Mucosa of descending colon (tissue), 3 donors: Measurements from ENCODE around the gene COL23A1. TPM values are rescaled to one million over a fixed set of nuclear protein-coding genes. Genes with fewer than 3 reads are reported as not detected.

ENCODE experiments used
- ATAC-seq: fragments of 200-7000 bp; cut with Tn5 transposase; one replicate; pipeline ENCODE4 v1.9.1; 2020; ENCODE audit warnings: mild to moderate bottlenecking, moderate library complexity
- DNase-seq, 3 donors: peaks; one replicate each; pipeline ENCODE4 v3.0.0-alpha.2; 2020
- H3K36me3 ChIP-seq: fragments of 200-600 bp; one replicate; pipeline ENCODE4 v1.8.0; 2021; ENCODE audit warnings: low read depth, mild to moderate bottlenecking
- H3K4me1 ChIP-seq: fragments of 200-600 bp; one replicate; pipeline ENCODE4 v1.8.0; 2021; ENCODE audit warnings: low read depth, mild to moderate bottlenecking
- H3K4me3 ChIP-seq: fragments of 200-600 bp; one replicate; pipeline ENCODE4 v1.8.0; 2021; ENCODE audit warnings: mild to moderate bottlenecking
- H3K9me3 ChIP-seq: fragments of 200-600 bp; one replicate; pipeline ENCODE4 v1.8.0; 2021; ENCODE audit warnings: mild to moderate bottlenecking
- CTCF ChIP-seq: fragments of 200-600 bp; IDR thresholded peaks from one replicate; pipeline ENCODE4 v1.8.0; 2022; ENCODE audit warnings: antibody characterized with exemption, mild to moderate bottlenecking
- intact Hi-C, 2 donors: fragments of 100-400 bp; cut with DNase I in 1 of 2; cut with micrococcal nuclease in 1 of 2; formaldehyde crosslinking; loops; one replicate each; pipeline versions ENCODE4 v1.11.0 to v1.11.1; 2022; cut with DNase I, micrococcal nuclease
- total RNA-seq, 3 donors: library from RNA; stranded (reverse); fragmentation: NEBNext Ultra II Directional in 2 of 3; extraction: Animal tissue kit (Norgen Biotek cat#: 25700) in 2 of 3; gene quantifications; one replicate each; pipeline versions ENCODE4 v1.2.1 to v1.2.4, GENCODE V29; 2021 to 2023
- donor health status: DM: no; HTN: no; CAD: no; lungs with moderate emphysema.
- donor health status: DM: no; HTN: no; CAD: no.
- donor health status: DM: no; HTN: yes; CAD: no.

COL23A1 gene
- total RNA-seq, 3 donors from 2014 or later: 0.17 to 2.7 (median 0.43) TPM

- no peak for TF ChIP-seq CTCF
- DNase-seq (no peak), ATAC-seq (no peak)
- Histone ChIP-seq H3K4me3 (no peak overlapping the region), H3K9me3 (no peaks in the 10 kb centered on the region), H3K4me1 (no peaks in the 10 kb centered on the region), H3K36me3 (no peaks in the 10 kb centered on the region)
- intact Hi-C loops: no loop called here
These were observed 148.5 kb downstream of the COL23A1 start for GRCh38 chr5:178441486-178442270.

GRCh38 chr5:178440181-178440580, 150.0 kb downstream of the COL23A1 start:
- intact Hi-C loops: no loop called here
- TF ChIP-seq CTCF: no peak
- Histone ChIP-seq H3K4me1 (no peaks in the 10 kb centered on the region), H3K4me3 (no peak overlapping the region), H3K9me3 (no peaks in the 10 kb centered on the region), H3K36me3 (no peaks in the 10 kb centered on the region)
- DNase-seq (no peak), ATAC-seq (no peak)

- no peaks in the 10 kb centered on the region for H3K36me3 ChIP-seq
- ATAC-seq (no peak), DNase-seq (no peak)
- intact Hi-C loops: no loop called here
- no peak overlapping the region for H3K4me3 ChIP-seq
- no peaks in the 10 kb centered on the region for H3K4me1 ChIP-seq
- no peaks in the 10 kb centered on the region for H3K9me3 ChIP-seq
- TF ChIP-seq CTCF: no peak
These were observed 150.6 kb downstream of the COL23A1 start for GRCh38 chr5:178439493-178440180.

GRCh38 chr5:178438796-178439195, 151.4 kb downstream of the COL23A1 start:
- intact Hi-C loops: no loop called here
- H3K4me1 ChIP-seq: no peaks in the 10 kb centered on the region
- no peak overlapping the region for H3K4me3 ChIP-seq
- no peak for TF ChIP-seq CTCF
- no peak for DNase-seq
- ATAC-seq: no peak
- no peaks in the 10 kb centered on the region for H3K9me3 ChIP-seq
- H3K36me3 ChIP-seq: no peaks in the 10 kb centered on the region

GRCh38 chr5:178437386-178438075, 152.7 kb downstream of the COL23A1 start:
- intact Hi-C loops: no loop called here
- Histone ChIP-seq H3K9me3 (no peaks in the 10 kb centered on the region), H3K4me1 (no peaks in the 10 kb centered on the region), H3K36me3 (no peaks in the 10 kb centered on the region), H3K4me3 (no peak overlapping the region)
- TF ChIP-seq CTCF: no peak
- DNase-seq (no peak), ATAC-seq (no peak)
